Cardiac fibroblast (primary cell): ENCODE data around the gene MGAT3.

Experiments
- DNase-seq, 2 donors: peaks; one replicate each; pipeline versions ENCODE4 v3.0.0 to v3.0.0-alpha.2; 2010; ENCODE audit warnings: low read depth in 2 of 2
- H3K4me3 ChIP-seq, 2 donors: replicated peaks in 1 of 2; 1 replicate in 1 of 2; 2 replicates in 1 of 2; pipeline ENCODE4 v1.5.1; 2011; ENCODE audit warnings: low read depth in 2 of 2, low read length in 2 of 2, mild to moderate bottlenecking in 2 of 2, moderate library complexity in 1 of 2
- CTCF ChIP-seq: IDR thresholded peaks from one replicate; pipeline ENCODE4 v1.5.1; 2011; ENCODE audit warnings: low read depth, mild to moderate bottlenecking, low read length, inconsistent platforms

MGAT3 gene

GRCh38 chr22:39508393-39508792 is 51.6 kb downstream of the MGAT3 start:
- TF ChIP-seq CTCF: no peak
- DNase-seq: no peak
- H3K4me3 ChIP-seq: no peak overlapping the region

DNA sequence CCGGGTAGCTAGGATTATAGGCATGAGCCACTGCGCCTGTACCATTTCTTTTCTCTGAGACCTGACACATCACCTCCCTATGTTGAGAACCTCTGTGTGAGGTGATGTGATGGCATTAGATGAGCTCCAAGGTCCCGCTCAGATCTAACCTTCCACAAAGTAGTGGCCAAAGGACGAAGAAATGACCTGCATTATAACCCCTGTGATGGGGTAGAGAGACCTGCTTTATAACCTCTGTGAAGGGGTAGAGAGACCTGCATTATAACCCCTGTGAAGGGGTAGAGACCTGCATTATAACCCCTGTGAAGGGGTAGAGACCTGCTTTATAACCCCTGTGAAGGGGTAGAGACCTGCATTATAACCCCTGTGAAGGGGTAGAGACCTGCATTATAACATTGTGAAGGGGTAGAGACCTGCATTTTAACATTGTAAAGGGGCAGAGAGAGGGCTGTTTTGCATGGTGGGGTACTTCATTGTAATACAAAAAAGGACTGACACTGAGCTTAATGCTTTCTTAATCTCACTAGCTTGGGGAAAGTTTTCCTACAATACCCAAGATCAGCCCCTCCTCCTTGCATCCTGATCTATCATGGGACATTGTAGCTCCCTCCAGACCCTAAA is 53.8 kb downstream of the MGAT3 start:
- no peak overlapping the region for H3K4me3 ChIP-seq
- no peak for TF ChIP-seq CTCF
- no peak for DNase-seq

DNA sequence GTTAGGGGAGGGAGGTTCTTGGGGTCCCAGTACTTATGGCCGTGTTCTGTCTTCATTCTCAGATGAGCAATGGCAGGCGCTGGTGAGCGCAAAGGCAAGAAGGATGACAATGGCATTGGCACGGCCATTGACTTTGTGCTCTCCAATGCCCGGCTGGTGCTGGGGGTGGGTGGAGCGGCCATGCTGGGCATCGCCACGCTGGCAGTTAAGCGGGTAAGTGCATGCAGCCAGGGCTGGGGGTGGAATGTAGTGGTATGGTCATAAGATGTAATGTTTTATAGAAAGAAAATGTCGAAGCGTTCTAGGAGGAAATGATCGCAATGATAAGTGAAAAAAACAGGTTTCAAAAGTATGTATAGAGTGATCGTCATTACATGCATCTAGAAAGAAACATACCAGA is 54.4 kb downstream of the MGAT3 start:
- no peak for DNase-seq
- TF ChIP-seq CTCF: no peak
- H3K4me3 ChIP-seq: no peak overlapping the region

- DNase-seq: no peak
- no peak for TF ChIP-seq CTCF
- H3K4me3 ChIP-seq: no peak overlapping the region
Measured at GRCh38 chr22:39512026-39512425, 55.2 kb downstream of the MGAT3 start.

- no peak for DNase-seq
- H3K4me3 ChIP-seq: no peak overlapping the region
- no peak for TF ChIP-seq CTCF
Measured at GRCh38 chr22:39513791-39514190, 57.0 kb downstream of the MGAT3 start.

DNA sequence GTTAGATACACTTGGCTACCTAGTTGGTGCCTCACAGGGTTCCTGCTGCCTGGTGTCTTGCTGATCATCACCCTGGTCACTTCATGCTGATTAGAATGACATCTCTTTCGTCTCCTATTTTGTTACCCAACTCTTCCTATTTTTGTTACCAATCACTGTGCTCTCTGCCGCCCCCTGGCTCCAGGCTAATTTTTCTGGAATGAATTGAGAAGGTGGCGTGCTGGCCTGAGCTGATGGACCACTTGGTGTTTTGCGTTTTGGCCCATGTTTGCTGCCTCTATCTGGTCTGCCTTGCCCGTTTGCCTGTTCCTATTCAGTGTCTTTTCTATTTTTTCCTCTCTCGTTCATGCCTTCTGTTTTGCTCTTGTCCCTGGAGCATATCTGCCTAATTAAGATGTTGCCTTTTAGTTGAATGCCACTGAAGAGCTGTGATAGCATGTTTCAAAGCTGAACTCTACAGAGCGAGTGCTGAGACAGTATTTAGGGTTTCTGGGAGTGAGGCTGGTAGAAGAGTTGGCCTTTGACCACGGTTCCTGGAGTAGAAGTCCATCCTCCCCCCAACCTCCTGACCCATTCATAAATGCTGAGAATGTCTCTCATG is 57.7 kb downstream of the MGAT3 start:
- H3K4me3 ChIP-seq: no peak overlapping the region
- peak; percentile 58 to 65 for DNase-seq
- peak; percentile 81 for TF ChIP-seq CTCF
